KOPT-K1 (cell line): Measurements from ENCODE around the gene KIR3DL1.
"Not testable (repeated sequence)": the region's sequence is repeated elsewhere in the genome, so short reads cannot be mapped to it uniquely, and the experiment has no call there.

ENCODE experiments used
- H3K27ac ChIP-seq: fragments of 200-600 bp; sonication (generic); 2 replicates; pipeline ENCODE4 v1.5.1; 2016; ENCODE audit warnings: antibody characterized with exemption, mild to moderate bottlenecking, low read depth, low read length; ENCODE audit not compliant: poor library complexity, severe bottlenecking
- H3K36me3 ChIP-seq: fragments of 200-600 bp; sonication (generic); 2 replicates; pipeline ENCODE4 v1.5.1; 2017; ENCODE audit warnings: antibody characterized with exemption, mild to moderate bottlenecking, low read length, moderate library complexity; ENCODE audit not compliant: insufficient read depth
- H3K9me3 ChIP-seq: fragments of 200-600 bp; sonication (generic); 2 replicates; pipeline ENCODE4 v1.5.1; 2017; ENCODE audit warnings: antibody characterized with exemption, low read length, mild to moderate bottlenecking; ENCODE audit not compliant: insufficient read depth, poor library complexity, severe bottlenecking

KIR3DL1 gene

GRCh38 chr19:54816251-54816650, at the start of gene KIR3DL1:
Gene KIR3DL1 (plus strand): TSS chr19:54816468.
- H3K27ac ChIP-seq, H3K36me3 ChIP-seq: not testable (repeated sequence)
- H3K9me3 ChIP-seq = peaks cover 10% of the 10 kb centered on the region

- not testable (repeated sequence) for H3K9me3 ChIP-seq, H3K27ac ChIP-seq
Measured at GRCh38 chr19:54769646-54770045, 46.6 kb upstream of the KIR3DL1 start, which contains the start of gene KIR2DL1. Gene KIR2DL1 (plus strand): TSS chr19:54769793. CDS start chr19:54769851, 58 bp downstream.

GRCh38 chr19:54770511-54770910, 45.8 kb upstream of the KIR3DL1 start:
- not testable (repeated sequence) for H3K27ac ChIP-seq, H3K9me3 ChIP-seq, H3K36me3 ChIP-seq

More at GRCh38 chr19:54769646-54770045, 46.6 kb upstream of the KIR3DL1 start, which contains the start of gene KIR2DL1:
- H3K36me3 ChIP-seq = not testable (repeated sequence)

GRCh38 chr19:54771018-54771960, 45.0 kb upstream of the KIR3DL1 start:
- H3K9me3 ChIP-seq, H3K36me3 ChIP-seq, H3K27ac ChIP-seq: not testable (repeated sequence)

GRCh38 chr19:54772666-54773065, 43.6 kb upstream of the KIR3DL1 start:
- not testable (repeated sequence) for H3K27ac ChIP-seq, H3K36me3 ChIP-seq, H3K9me3 ChIP-seq

GRCh38 chr19:54775095-54775815, 41.0 kb upstream of the KIR3DL1 start:
- not testable (repeated sequence) for H3K27ac ChIP-seq, H3K9me3 ChIP-seq, H3K36me3 ChIP-seq

- H3K27ac ChIP-seq, H3K9me3 ChIP-seq, H3K36me3 ChIP-seq: not testable (repeated sequence)
Measured at GRCh38 chr19:54775830-54776229, 40.4 kb upstream of the KIR3DL1 start.

GRCh38 chr19:54777851-54778250, 38.4 kb upstream of the KIR3DL1 start:
- not testable (repeated sequence) for H3K36me3 ChIP-seq, H3K9me3 ChIP-seq, H3K27ac ChIP-seq

GRCh38 chr19:54778896-54779295, 37.4 kb upstream of the KIR3DL1 start:
- H3K36me3 ChIP-seq, H3K27ac ChIP-seq, H3K9me3 ChIP-seq: not testable (repeated sequence)

- H3K9me3 ChIP-seq = not testable (repeated sequence)
Measured at GRCh38 chr19:54782916-54783315, 33.4 kb upstream of the KIR3DL1 start.

GRCh38 chr19:54786091-54786723, 30.1 kb upstream of the KIR3DL1 start:
- not testable (repeated sequence) for H3K9me3 ChIP-seq, H3K36me3 ChIP-seq, H3K27ac ChIP-seq

More at GRCh38 chr19:54782916-54783315, 33.4 kb upstream of the KIR3DL1 start:
- not testable (repeated sequence) for H3K36me3 ChIP-seq, H3K27ac ChIP-seq

- not testable (repeated sequence) for H3K9me3 ChIP-seq, H3K27ac ChIP-seq, H3K36me3 ChIP-seq
Measured at GRCh38 chr19:54788154-54788553, 28.1 kb upstream of the KIR3DL1 start.

GRCh38 chr19:54790711-54791110, 25.6 kb upstream of the KIR3DL1 start:
- no peak overlapping the region for H3K27ac ChIP-seq
- H3K9me3 ChIP-seq = no peaks in the 10 kb centered on the region
- no peaks in the 10 kb centered on the region for H3K36me3 ChIP-seq

- Histone ChIP-seq H3K9me3 (no peaks in the 10 kb centered on the region), H3K27ac (no peak overlapping the region), H3K36me3 (no peaks in the 10 kb centered on the region)
Measured at GRCh38 chr19:54791476-54791875, 24.8 kb upstream of the KIR3DL1 start.

GRCh38 chr19:54792814-54793213, 23.5 kb upstream of the KIR3DL1 start:
- Histone ChIP-seq H3K27ac (no peak overlapping the region), H3K36me3 (no peaks in the 10 kb centered on the region), H3K9me3 (no peaks in the 10 kb centered on the region)
